GM13977 (cell line): ENCODE results near the gene PEX5L.

Experiments used
- DNase-seq: peaks from one replicate; pipeline ENCODE4 v3.0.0; 2012; ENCODE audit warnings: low spot score
- in situ Hi-C: fragments of 300-500 bp; cut with MboI; formaldehyde crosslinking; loops from one replicate; pipeline ENCODE4 v1.12.0; 2022; ENCODE audit warnings: low sequenced_read_pairs, low pct_unique_long_range_greater_than_20kb, mixed read lengths, inconsistent platforms; ENCODE audit not compliant: unreplicated experiment
- TF ChIP-seq, protein P1 (sequence below): IDR thresholded peaks from 2 replicates; pipeline ENCODE4 v1.5.1; 2012; ENCODE audit warnings: mild to moderate bottlenecking, control low read depth; ENCODE audit not compliant: insufficient read depth; ENCODE audit errors: extremely low read depth, missing control alignments

PEX5L gene

DNA sequence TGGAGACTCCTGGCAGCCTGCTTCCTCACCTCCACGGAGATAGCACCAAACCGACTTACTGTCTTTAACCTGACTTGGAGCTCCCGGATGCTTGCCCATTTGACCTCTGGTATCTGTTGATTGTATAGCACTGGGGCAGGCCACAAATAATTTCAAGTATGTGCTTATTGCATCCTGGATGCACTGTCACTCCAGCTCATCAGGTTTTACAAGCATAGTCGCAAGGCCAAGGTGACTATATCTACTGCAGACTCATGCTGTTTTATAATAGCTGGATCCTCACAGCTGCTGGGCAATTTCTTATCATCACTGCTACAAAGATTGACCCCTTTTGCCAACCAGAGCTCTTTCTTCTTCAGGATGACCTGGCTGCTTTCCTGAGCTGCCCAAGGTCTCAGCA is 45.6 kb downstream of the PEX5L start:
- DNase-seq, result no peak
- in situ Hi-C loops, result no loop called here
- TF ChIP-seq, protein P1, sequence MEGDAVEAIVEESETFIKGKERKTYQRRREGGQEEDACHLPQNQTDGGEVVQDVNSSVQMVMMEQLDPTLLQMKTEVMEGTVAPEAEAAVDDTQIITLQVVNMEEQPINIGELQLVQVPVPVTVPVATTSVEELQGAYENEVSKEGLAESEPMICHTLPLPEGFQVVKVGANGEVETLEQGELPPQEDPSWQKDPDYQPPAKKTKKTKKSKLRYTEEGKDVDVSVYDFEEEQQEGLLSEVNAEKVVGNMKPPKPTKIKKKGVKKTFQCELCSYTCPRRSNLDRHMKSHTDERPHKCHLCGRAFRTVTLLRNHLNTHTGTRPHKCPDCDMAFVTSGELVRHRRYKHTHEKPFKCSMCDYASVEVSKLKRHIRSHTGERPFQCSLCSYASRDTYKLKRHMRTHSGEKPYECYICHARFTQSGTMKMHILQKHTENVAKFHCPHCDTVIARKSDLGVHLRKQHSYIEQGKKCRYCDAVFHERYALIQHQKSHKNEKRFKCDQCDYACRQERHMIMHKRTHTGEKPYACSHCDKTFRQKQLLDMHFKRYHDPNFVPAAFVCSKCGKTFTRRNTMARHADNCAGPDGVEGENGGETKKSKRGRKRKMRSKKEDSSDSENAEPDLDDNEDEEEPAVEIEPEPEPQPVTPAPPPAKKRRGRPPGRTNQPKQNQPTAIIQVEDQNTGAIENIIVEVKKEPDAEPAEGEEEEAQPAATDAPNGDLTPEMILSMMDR, result no peak

DNA sequence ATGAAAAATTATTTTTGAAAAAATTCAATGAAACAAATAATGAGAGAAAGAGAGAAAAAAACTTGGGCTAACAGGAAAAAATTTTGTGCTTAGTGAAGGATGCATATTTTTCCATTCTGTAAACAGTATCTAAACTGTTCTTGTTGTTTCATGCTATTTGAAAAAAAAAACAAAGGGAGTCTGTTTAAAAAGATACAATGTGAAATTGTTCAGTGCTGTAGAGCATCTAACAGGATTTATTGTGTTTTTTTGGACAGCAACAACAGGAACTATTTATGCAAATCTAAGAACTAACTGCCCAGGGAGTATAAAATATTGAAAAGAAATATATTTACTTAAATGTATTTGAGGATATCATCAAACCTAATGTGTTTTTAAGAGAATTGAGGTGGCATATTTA is 55.1 kb downstream of the PEX5L start:
- in situ Hi-C loops, result no loop called here
- TF ChIP-seq, protein P1, result no peak
- DNase-seq, result no peak

DNA sequence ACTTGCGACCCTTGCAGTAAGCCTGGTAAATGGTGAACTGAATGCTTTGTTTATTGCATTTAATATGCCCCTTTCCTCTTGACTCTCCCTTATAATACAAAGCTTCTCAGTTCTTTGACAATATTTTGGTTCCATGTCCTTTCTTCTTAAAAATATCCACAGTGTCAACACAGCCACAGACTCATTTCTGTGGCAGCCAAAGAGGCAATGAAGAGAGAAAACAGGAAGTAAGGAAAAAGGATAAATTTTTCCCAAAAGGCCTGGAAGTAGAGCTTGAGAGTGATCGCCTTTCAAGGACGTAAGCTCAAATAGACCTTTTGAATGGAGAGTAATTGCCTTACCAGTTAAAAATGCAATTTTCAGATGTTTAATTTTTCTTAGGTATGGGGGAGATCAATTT is 59.4 kb downstream of the PEX5L start:
- TF ChIP-seq, protein P1, result no peak
- in situ Hi-C loops, result no loop called here
- DNase-seq, result no peak

DNA sequence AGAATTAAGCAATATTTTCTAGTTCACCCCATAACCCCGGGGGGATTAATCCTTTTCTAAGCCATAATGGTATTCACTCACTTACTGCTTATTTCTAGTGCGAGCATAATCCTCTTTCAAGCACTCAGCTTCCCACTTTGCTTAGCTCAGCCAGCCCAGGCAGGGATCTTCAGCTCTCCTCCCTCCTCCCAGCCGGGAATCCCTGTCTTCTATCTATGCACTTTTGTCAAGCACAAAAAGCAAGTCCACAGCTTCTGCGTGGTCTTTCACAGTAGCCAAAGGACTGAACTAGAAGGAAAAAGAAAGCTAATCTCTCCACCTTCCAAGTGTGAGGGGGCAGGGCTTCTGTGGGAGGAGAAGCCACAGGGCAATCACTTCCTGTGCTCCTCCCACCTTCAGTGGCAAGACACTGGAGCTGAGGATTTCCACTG is 62.8 kb downstream of the PEX5L start:
- TF ChIP-seq, protein P1, result no peak
- in situ Hi-C loops, result no loop called here
- no peak for DNase-seq

DNA sequence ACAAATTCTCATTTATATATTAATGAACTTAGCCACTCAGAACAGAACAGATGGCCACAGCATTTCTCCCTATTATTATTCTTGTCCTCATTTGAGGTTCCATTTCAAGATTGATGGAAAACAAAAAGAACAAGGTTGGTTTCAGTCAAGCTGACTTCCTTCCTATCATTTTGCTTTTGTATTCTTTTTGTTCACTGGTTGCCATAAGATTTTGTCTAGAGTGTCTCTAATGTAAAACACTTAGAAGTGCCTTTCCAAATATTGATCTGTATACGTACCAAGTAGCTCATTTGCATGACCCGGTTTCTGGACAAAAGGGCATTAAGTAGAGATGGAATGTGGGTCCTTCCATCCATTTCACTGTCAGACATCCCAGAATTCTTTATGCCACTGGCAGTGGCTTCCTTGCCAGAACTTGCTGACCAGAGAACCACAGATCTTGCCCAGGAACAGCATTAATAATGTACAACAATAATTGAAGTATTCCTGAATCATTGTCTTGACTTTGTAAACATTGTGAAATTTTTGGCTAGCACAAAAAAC is 63.8 kb downstream of the PEX5L start:
- no peak for DNase-seq
- in situ Hi-C loops, result no loop called here
- TF ChIP-seq, protein P1, result no peak

DNA sequence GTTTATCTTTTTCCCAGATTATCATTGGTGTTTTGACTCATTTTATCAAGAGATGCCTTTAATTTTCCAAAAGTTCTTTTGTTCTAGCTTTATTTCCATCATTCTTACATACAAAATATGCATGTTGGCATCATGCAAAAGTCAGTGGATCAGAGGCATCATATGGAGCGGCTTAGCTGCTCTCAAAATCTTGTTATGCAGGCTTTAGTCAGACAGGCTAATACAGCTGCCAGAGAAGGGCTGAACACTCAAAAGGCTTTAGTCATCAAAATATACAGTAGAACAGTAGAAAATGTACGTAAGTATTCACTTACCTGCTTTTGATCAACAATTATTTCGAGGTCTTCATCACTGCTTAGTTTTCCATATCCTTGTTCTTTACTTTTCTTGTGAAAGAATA is 65.5 kb downstream of the PEX5L start:
- no peak for DNase-seq
- TF ChIP-seq, protein P1, result no peak
- in situ Hi-C loops, result no loop called here

DNA sequence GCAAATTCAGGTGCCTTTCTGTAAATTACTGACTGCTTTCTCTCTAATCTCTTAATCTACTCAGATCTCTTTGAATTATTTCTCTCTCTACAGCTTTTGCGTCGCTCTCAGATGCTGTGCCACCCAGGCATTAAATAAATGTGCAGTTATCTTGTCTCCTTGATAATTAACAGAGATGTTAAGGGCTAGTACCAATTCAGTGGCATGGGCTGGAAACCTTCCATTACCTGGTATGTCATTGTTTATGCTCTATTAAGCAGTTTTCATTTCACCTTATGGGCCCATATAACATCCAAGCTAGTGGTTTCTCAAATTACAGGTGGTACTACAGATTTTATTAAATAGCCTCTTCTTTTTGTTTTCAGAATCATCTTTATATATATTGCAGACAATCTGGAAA is 66.0 kb downstream of the PEX5L start:
- in situ Hi-C loops, result no loop called here
- TF ChIP-seq, protein P1, result no peak
- no peak for DNase-seq
